Measurements from ENCODE around the gene HAPLN3. TPM values are rescaled to one million over a fixed set of nuclear protein-coding genes. Genes with fewer than 3 reads are reported as not detected.

HAPLN3 gene
- total RNA-seq, 6 experiments from 2014 or later, result 0.12 to 1.2 (median 0.25) TPM; not detected in 1

- intact Hi-C loops (cut with DNase I), result no loop called here
- Histone ChIP-seq H3K9me3 (no peaks in the 10 kb centered on the region), H3K27me3 (no peaks in the 10 kb centered on the region), H3K27ac (no peak overlapping the region), H3K4me3 (no peak overlapping the region), H3K36me3 (no peaks in the 10 kb centered on the region), H3K4me1 (no peaks in the 10 kb centered on the region)
- 71% methylated on average over 1 of the region's 11 CpGs for WGBS (ENCODE audit: insufficient coverage, low coverage, low lambda C conversion rate, missing lambda C conversion rate)
- TF ChIP-seq CTCF (IDR thresholded peaks at IDR 0.05), result no peak
- TF ChIP-seq POLR2A (IDR thresholded peaks at IDR 0.05), result no peak
- ATAC-seq (no peak), DNase-seq (no peak)
Measured at GRCh38 chr15:88877415-88877814, 17.9 kb downstream of the HAPLN3 start.

GRCh38 chr15:88876573-88876972 lies 18.8 kb downstream of the HAPLN3 start:
- intact Hi-C loops (cut with DNase I), result no loop called here
- H3K27ac ChIP-seq, result no peak overlapping the region
- no peaks in the 10 kb centered on the region for H3K36me3 ChIP-seq
- WGBS (ENCODE audit: insufficient coverage, low coverage, low lambda C conversion rate, missing lambda C conversion rate), result 65% methylated on average over 9 of the region's 10 CpGs
- TF ChIP-seq POLR2A (IDR thresholded peaks at IDR 0.05) (no peak), CTCF (IDR thresholded peaks at IDR 0.05) (no peak)
- H3K27me3 ChIP-seq, result no peaks in the 10 kb centered on the region
- no peak overlapping the region for H3K4me3 ChIP-seq
- H3K4me1 ChIP-seq, result no peaks in the 10 kb centered on the region
- DNase-seq (no peak), ATAC-seq (no peak)
- no peaks in the 10 kb centered on the region for H3K9me3 ChIP-seq

- DNase-seq (no peak), ATAC-seq (no peak)
- H3K27ac ChIP-seq, result no peak overlapping the region
- H3K9me3 ChIP-seq, result no peaks in the 10 kb centered on the region
- no peak overlapping the region for H3K4me3 ChIP-seq
- TF ChIP-seq POLR2A (IDR thresholded peaks at IDR 0.05) (no peak), CTCF (IDR thresholded peaks at IDR 0.05) (no peak)
- H3K27me3 ChIP-seq, result no peaks in the 10 kb centered on the region
- intact Hi-C loops (cut with DNase I), result no loop called here
- 18% methylated on average over 4 of the region's 6 CpGs for WGBS (ENCODE audit: insufficient coverage, low coverage, low lambda C conversion rate, missing lambda C conversion rate)
- no peaks in the 10 kb centered on the region for H3K4me1 ChIP-seq
- H3K36me3 ChIP-seq, result no peaks in the 10 kb centered on the region
Measured at GRCh38 chr15:88874684-88875083, 20.7 kb downstream of the HAPLN3 start.

GRCh38 chr15:88874275-88874674 lies 21.1 kb downstream of the HAPLN3 start:
- ATAC-seq (no peak), DNase-seq (no peak)
- Histone ChIP-seq H3K27me3 (no peaks in the 10 kb centered on the region), H3K4me3 (no peak overlapping the region), H3K36me3 (no peaks in the 10 kb centered on the region), H3K27ac (no peak overlapping the region), H3K4me1 (no peaks in the 10 kb centered on the region), H3K9me3 (no peaks in the 10 kb centered on the region)
- intact Hi-C loops (cut with DNase I), result no loop called here
- 59% methylated on average over 14 of the region's 15 CpGs for WGBS (ENCODE audit: insufficient coverage, low coverage, low lambda C conversion rate, missing lambda C conversion rate)
- TF ChIP-seq CTCF (IDR thresholded peaks at IDR 0.05) (no peak), POLR2A (IDR thresholded peaks at IDR 0.05) (no peak)

- DNase-seq (no peak), ATAC-seq (no peak)
- no peaks in the 10 kb centered on the region for H3K27me3 ChIP-seq
- no peaks in the 10 kb centered on the region for H3K4me1 ChIP-seq
- H3K4me3 ChIP-seq, result no peak overlapping the region
- intact Hi-C loops (cut with DNase I), result no loop called here
- TF ChIP-seq POLR2A (IDR thresholded peaks at IDR 0.05) (no peak), CTCF (IDR thresholded peaks at IDR 0.05) (no peak)
- no peaks in the 10 kb centered on the region for H3K36me3 ChIP-seq
- 70% methylated on average over 3 of the region's 13 CpGs for WGBS (ENCODE audit: insufficient coverage, low coverage, low lambda C conversion rate, missing lambda C conversion rate)
- H3K27ac ChIP-seq, result no peak overlapping the region
- no peaks in the 10 kb centered on the region for H3K9me3 ChIP-seq
Measured at GRCh38 chr15:88873786-88874185, 21.6 kb downstream of the HAPLN3 start.
